Neuronal stem cell (in vitro differentiated cells): ENCODE data around the gene DPH5.

Experiments used
- DNase-seq: peaks from one replicate; pipeline ENCODE4 v3.0.0-alpha.2; 2013; ENCODE audit warnings: low spot score
- H2AFZ ChIP-seq: one replicate; pipeline ENCODE4 v1.6.1; 2013; ENCODE audit warnings: mild to moderate bottlenecking, low read length, inconsistent platforms
- H2AK5ac ChIP-seq: 2 replicates; pipeline ENCODE4 v1.6.1; 2013; ENCODE audit warnings: low read depth, mild to moderate bottlenecking, inconsistent platforms, low read length, moderate library complexity, mixed read lengths
- H2BK120ac ChIP-seq: 2 replicates; pipeline ENCODE4 v1.6.1; 2013; ENCODE audit warnings: low read depth, mild to moderate bottlenecking, inconsistent platforms, low read length, moderate library complexity, mixed read lengths
- H2BK12ac ChIP-seq: one replicate; pipeline ENCODE4 v1.6.1; 2013; ENCODE audit warnings: low read length, inconsistent platforms
- H2BK15ac ChIP-seq: 2 replicates; pipeline ENCODE4 v1.6.1; 2013; ENCODE audit warnings: mild to moderate bottlenecking, low read length, inconsistent platforms, mixed read lengths
- H2BK5ac ChIP-seq: one replicate; pipeline ENCODE4 v1.6.1; 2013; ENCODE audit warnings: inconsistent platforms, mild to moderate bottlenecking, low read length, moderate library complexity
- H3K14ac ChIP-seq: one replicate; pipeline ENCODE4 v1.6.1; 2013; ENCODE audit warnings: low read length, inconsistent platforms
- H3K18ac ChIP-seq: 2 replicates; pipeline ENCODE4 v1.6.1; 2013; ENCODE audit warnings: low read length, inconsistent platforms
- H3K23ac ChIP-seq: 2 replicates; pipeline ENCODE4 v1.6.1; 2013; ENCODE audit warnings: low read depth, mild to moderate bottlenecking, mixed read lengths, low read length, inconsistent platforms; ENCODE audit not compliant: poor library complexity
- H3K27ac ChIP-seq: replicated peaks from 3 replicates; pipeline ENCODE4 v1.5.1; 2013; ENCODE audit warnings: low read length, inconsistent platforms
- H3K27me3 ChIP-seq, 3 experiments: 2 replicates each; pipeline ENCODE4 v1.6.1; 2013; ENCODE audit warnings: low read length in 3 of 3, mild to moderate bottlenecking in 2 of 3, inconsistent platforms in 1 of 3, low read depth in 1 of 3, mixed read lengths in 1 of 3, moderate library complexity in 1 of 3; ENCODE audit not compliant: control insufficient read depth in 3 of 3, insufficient read depth in 3 of 3
- H3K36me3 ChIP-seq, 2 donors: replicated peaks in 1 of 2; 2 replicates each; pipeline ENCODE4 v1.6.1; 2013; ENCODE audit warnings: low read length in 2 of 2; ENCODE audit not compliant: control insufficient read depth in 2 of 2, insufficient read depth in 2 of 2
- H3K4ac ChIP-seq: 2 replicates; pipeline ENCODE4 v1.6.1; 2013; ENCODE audit warnings: inconsistent platforms, mild to moderate bottlenecking, low read length, moderate library complexity
- H3K4me1 ChIP-seq, 2 donors: 1 replicate in 1 of 2; 2 replicates in 1 of 2; pipeline ENCODE4 v1.6.1; 2013; ENCODE audit warnings: low read length in 2 of 2, low read depth in 1 of 2; ENCODE audit not compliant: control insufficient read depth in 2 of 2, insufficient read depth in 1 of 2
- H3K4me2 ChIP-seq: one replicate; pipeline ENCODE4 v1.6.1; 2013; ENCODE audit warnings: mild to moderate bottlenecking, low read length, inconsistent platforms; ENCODE audit not compliant: insufficient read depth, poor library complexity, severe bottlenecking
- H3K4me3 ChIP-seq, 2 donors: 2 replicates each; pipeline ENCODE4 v1.5.1; 2013; ENCODE audit warnings: low read length in 2 of 2, mild to moderate bottlenecking in 2 of 2, inconsistent platforms in 1 of 2, moderate library complexity in 1 of 2
- H3K79me1 ChIP-seq: one replicate; pipeline ENCODE4 v1.6.1; 2013; ENCODE audit warnings: low read depth, mild to moderate bottlenecking, inconsistent platforms, low read length, moderate library complexity
- H3K9ac ChIP-seq: one replicate; pipeline ENCODE4 v1.6.1; 2013; ENCODE audit warnings: mild to moderate bottlenecking, low read depth, low read length, inconsistent platforms; ENCODE audit not compliant: poor library complexity
- H3K9me3 ChIP-seq, 2 donors: replicated peaks in 1 of 2; 2 replicates each; pipeline versions ENCODE3 to v1.6.1; 2013; ENCODE audit warnings: low read length in 2 of 2, mild to moderate bottlenecking in 2 of 2, inconsistent platforms in 1 of 2, low read depth in 1 of 2, mixed read lengths in 1 of 2, moderate library complexity in 1 of 2; ENCODE audit not compliant: control insufficient read depth in 2 of 2, insufficient read depth in 1 of 2
- H4K8ac ChIP-seq: one replicate; pipeline ENCODE4 v1.6.1; 2013; ENCODE audit warnings: low read depth, mild to moderate bottlenecking, inconsistent platforms, low read length, moderate library complexity
- H4K91ac ChIP-seq: one replicate; pipeline ENCODE4 v1.6.1; 2013; ENCODE audit warnings: low read length, low read depth, mild to moderate bottlenecking, inconsistent platforms; ENCODE audit not compliant: poor library complexity
- WGBS, 2 donors: extraction: QIAGEN DNeasy Blood & Tissue Kit; methylation state at CpG; one replicate each; pipeline ENCODE4 v1.1.7; 2013; ENCODE audit warnings: missing lambda C conversion rate in 2 of 2, mixed read lengths in 1 of 2; ENCODE audit not compliant: insufficient read length in 2 of 2, insufficient replicate concordance in 1 of 2; ENCODE audit errors: extremely low coverage in 2 of 2; 5-methylcytosine and 5-hydroxymethylcytosine counted together

DPH5 gene

GRCh38 chr1:101022294-101022693, 3.3 kb downstream of the DPH5 start:
- no peak overlapping the region for H2BK120ac ChIP-seq
- DNase-seq, result no peak

DNA sequence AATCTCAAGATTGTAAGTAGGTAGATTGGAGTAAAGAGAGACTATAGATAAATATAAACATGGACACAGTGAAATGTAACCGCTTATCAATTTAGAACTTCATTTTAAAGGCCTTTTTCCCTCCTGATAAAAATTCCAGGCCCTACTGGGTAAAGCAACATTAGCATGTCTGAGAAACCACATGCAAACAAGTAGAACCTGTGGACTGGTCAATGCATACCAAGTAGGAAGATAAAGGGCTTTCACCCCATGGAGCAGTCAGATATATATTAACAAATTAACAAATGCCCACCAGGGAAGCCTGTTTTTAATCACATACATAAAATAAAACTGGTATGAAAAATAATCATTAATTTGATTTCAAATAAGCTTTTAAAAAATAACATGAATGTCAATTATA, 8.1 kb downstream of the DPH5 start:
- no peak overlapping the region for H4K91ac ChIP-seq
- WGBS, 2 donors, result no CpG with 5 or more reads among the region's 1 CpG
- no peak overlapping the region for H3K4me3 ChIP-seq
- H3K27ac ChIP-seq, result no peak overlapping the region
- H3K36me3 ChIP-seq, result peaks cover 3 to 86% of the 10 kb centered on the region in 2 donors
- no peak overlapping the region for H3K14ac ChIP-seq
- no peak overlapping the region for H4K8ac ChIP-seq
- H3K79me1 ChIP-seq, result peaks cover 1% of the 10 kb centered on the region
- no peak overlapping the region for H2BK120ac ChIP-seq
- no peak overlapping the region for H3K9ac ChIP-seq
- no peak overlapping the region for H2AFZ ChIP-seq
- no peak overlapping the region for H3K18ac ChIP-seq
- no peaks in the 10 kb centered on the region for H3K27me3 ChIP-seq
- H2BK12ac ChIP-seq, result no peak overlapping the region
- H3K4ac ChIP-seq, result no peak overlapping the region
- H3K23ac ChIP-seq, result no peak overlapping the region
- H2BK5ac ChIP-seq, result no peak overlapping the region
- DNase-seq, result no peak
- peaks cover 0 to 3% of the 10 kb centered on the region in 2 donors for H3K9me3 ChIP-seq
- H2BK15ac ChIP-seq, result no peak overlapping the region
- H3K4me2 ChIP-seq, result no peak overlapping the region
- H2AK5ac ChIP-seq, result no peak overlapping the region
- no peaks in the 10 kb centered on the region for H3K4me1 ChIP-seq

More at GRCh38 chr1:101022294-101022693, 3.3 kb downstream of the DPH5 start:
- Histone ChIP-seq H4K8ac (no peak overlapping the region), H3K36me3 (peaks cover 2 to 72% of the 10 kb centered on the region in 2 donors), H3K9ac (no peak overlapping the region), H3K9me3 (no peaks in the 10 kb centered on the region), H3K23ac (no peak overlapping the region), H2AFZ (no peak overlapping the region), H3K4ac (no peak overlapping the region), H3K18ac (no peak overlapping the region), H2BK15ac (no peak overlapping the region), H3K4me2 (no peak overlapping the region), H3K79me1 (peaks cover 3% of the 10 kb centered on the region), H3K27ac (no peak overlapping the region), H3K27me3 (no peaks in the 10 kb centered on the region), H3K4me1 (peaks cover 0 to 2% of the 10 kb centered on the region in 2 donors), H3K14ac (no peak overlapping the region), H3K4me3 (no peak overlapping the region), H2BK12ac (no peak overlapping the region), H4K91ac (no peak overlapping the region), H2AK5ac (no peak overlapping the region), H2BK5ac (no peak overlapping the region)
- WGBS, 2 donors, result no CpG with 5 or more reads among the region's 3 CpGs

GRCh38 chr1:101013776-101014175, 11.8 kb downstream of the DPH5 start:
- no peak overlapping the region for H2AFZ ChIP-seq
- peaks cover 1% of the 10 kb centered on the region for H3K79me1 ChIP-seq
- no peak overlapping the region for H3K18ac ChIP-seq
- no peak overlapping the region for H4K91ac ChIP-seq
- no peak overlapping the region for H2BK15ac ChIP-seq
- H3K4ac ChIP-seq, result no peak overlapping the region
- no peak overlapping the region for H2BK12ac ChIP-seq
- no peak overlapping the region for H3K9ac ChIP-seq
- no peak overlapping the region for H3K23ac ChIP-seq
- no peak overlapping the region for H2BK120ac ChIP-seq
- DNase-seq, result no peak
- H3K4me2 ChIP-seq, result no peak overlapping the region
- H3K4me3 ChIP-seq, result no peak overlapping the region
- H2AK5ac ChIP-seq, result no peak overlapping the region
- H3K4me1 ChIP-seq, result no peaks in the 10 kb centered on the region
- H3K14ac ChIP-seq, result no peak overlapping the region
- H3K9me3 ChIP-seq, result peaks cover 0 to 3% of the 10 kb centered on the region in 2 donors
- H3K27me3 ChIP-seq, result no peaks in the 10 kb centered on the region
- WGBS, 2 donors, result no CpG with 5 or more reads among the region's 1 CpG
- no peak overlapping the region for H2BK5ac ChIP-seq
- H3K36me3 ChIP-seq, result peaks cover 4 to 74% of the 10 kb centered on the region in 2 donors
- no peak overlapping the region for H3K27ac ChIP-seq
- H4K8ac ChIP-seq, result no peak overlapping the region

GRCh38 chr1:101008229-101008834, 17.3 kb downstream of the DPH5 start:
- Histone ChIP-seq H3K4me2 (no peak overlapping the region), H2BK120ac (no peak overlapping the region), H3K23ac (no peak overlapping the region), H2BK5ac (no peak overlapping the region), H3K18ac (no peak overlapping the region), H2BK12ac (no peak overlapping the region), H3K4me1 (peaks cover 2 to 7% of the 10 kb centered on the region in 2 donors), H4K91ac (no peak overlapping the region), H2AFZ (no peak overlapping the region), H3K9me3 (no peaks in the 10 kb centered on the region), H3K4me3 (no peak overlapping the region), H3K9ac (no peak overlapping the region), H3K36me3 (peaks cover 2 to 59% of the 10 kb centered on the region in 2 donors), H2BK15ac (no peak overlapping the region), H3K27me3 (no peaks in the 10 kb centered on the region), H3K14ac (no peak overlapping the region), H3K4ac (no peak overlapping the region), H2AK5ac (no peak overlapping the region), H4K8ac (no peak overlapping the region), H3K27ac (no peak overlapping the region), H3K79me1 (no peaks in the 10 kb centered on the region)
- no peak for DNase-seq
- WGBS, 2 donors, result 100% methylated on average over 2 of the region's 3 CpGs; no CpG with 5 or more reads in 1 of the 2 donors
